PFSK-1 (cell line): Measurements from ENCODE around the gene OR13J1.

Experiments used
- FOXP2 ChIP-seq: optimal IDR thresholded peaks from 2 replicates; pipeline ENCODE3; 2011; ENCODE audit warnings: borderline replicate concordance, control low read depth, inconsistent platforms; ENCODE audit not compliant: insufficient read depth; ENCODE audit errors: extremely low read length, extremely low read depth
- POLR2AphosphoS5 ChIP-seq: IDR thresholded peaks from 2 replicates; pipeline ENCODE4 v1.6.1; 2012; ENCODE audit warnings: low read depth, mild to moderate bottlenecking, control low read depth, low read length, moderate library complexity
- REST ChIP-seq, 2 experiments: IDR thresholded peaks; 2 replicates each; pipeline versions ENCODE4 v1.6.1 to v1.8.0; 2011 to 2012; ENCODE audit warnings: low read depth in 2 of 2, low read length in 2 of 2, control low read depth in 1 of 2, inconsistent platforms in 1 of 2, mild to moderate bottlenecking in 1 of 2, moderate library complexity in 1 of 2; ENCODE audit not compliant: insufficient read depth in 1 of 2
- SIN3A ChIP-seq: IDR thresholded peaks from 2 replicates; pipeline ENCODE4 v1.6.1; 2012; ENCODE audit warnings: mild to moderate bottlenecking, low read length, moderate library complexity, borderline replicate concordance; ENCODE audit not compliant: insufficient read depth
- TAF1 ChIP-seq: IDR thresholded peaks from 2 replicates; pipeline ENCODE4 v1.6.1; 2012; ENCODE audit warnings: low read length, control low read depth, borderline replicate concordance; ENCODE audit not compliant: insufficient read depth

OR13J1 gene

GRCh38 chr9:35915681-35916294 lies 45.6 kb upstream of the OR13J1 start:
- TF ChIP-seq SIN3A (no peak), REST (IDR thresholded peaks at IDR 0.05; ENCODE audit: insufficient read depth in 1 of 2, low read depth in 2 of 2, low read length in 2 of 2) (no peak), TAF1 (no peak), POLR2AphosphoS5 (no peak), FOXP2 (no peak)

- no peak for TF ChIP-seq FOXP2
- no peak for TF ChIP-seq TAF1
- TF ChIP-seq SIN3A = no peak
- no peak for TF ChIP-seq REST (IDR thresholded peaks at IDR 0.05; ENCODE audit: insufficient read depth in 1 of 2, low read depth in 2 of 2, low read length in 2 of 2)
- TF ChIP-seq POLR2AphosphoS5 = no peak
Measured at GRCh38 chr9:35914301-35914807, 44.2 kb upstream of the OR13J1 start.

- TF ChIP-seq POLR2AphosphoS5 (no peak), SIN3A (no peak), REST (IDR thresholded peaks at IDR 0.05; ENCODE audit: insufficient read depth in 1 of 2, low read depth in 2 of 2, low read length in 2 of 2) (no peak), FOXP2 (no peak), TAF1 (no peak)
Measured at GRCh38 chr9:35912791-35913400, 42.7 kb upstream of the OR13J1 start.

- no peak for TF ChIP-seq FOXP2
- TF ChIP-seq TAF1 = no peak
- no peak for TF ChIP-seq REST (IDR thresholded peaks at IDR 0.05; ENCODE audit: insufficient read depth in 1 of 2, low read depth in 2 of 2, low read length in 2 of 2)
- no peak for TF ChIP-seq POLR2AphosphoS5
- no peak for TF ChIP-seq SIN3A
Measured at GRCh38 chr9:35911690-35912089, 41.5 kb upstream of the OR13J1 start.
